NCI-H526 treated with DMSO at 0.1 percent for 48 hours (cell line): ENCODE data around the gene IFNAR2.
"Not testable (repeated sequence)": the region's sequence is repeated elsewhere in the genome, so short reads cannot be mapped to it uniquely, and the experiment has no call there.

Source experiments
- DNase-seq: peaks from one replicate; lab custom pipeline; 2025; lab: John Stamatoyannopoulos, UW

Gene IFNAR2

DNA sequence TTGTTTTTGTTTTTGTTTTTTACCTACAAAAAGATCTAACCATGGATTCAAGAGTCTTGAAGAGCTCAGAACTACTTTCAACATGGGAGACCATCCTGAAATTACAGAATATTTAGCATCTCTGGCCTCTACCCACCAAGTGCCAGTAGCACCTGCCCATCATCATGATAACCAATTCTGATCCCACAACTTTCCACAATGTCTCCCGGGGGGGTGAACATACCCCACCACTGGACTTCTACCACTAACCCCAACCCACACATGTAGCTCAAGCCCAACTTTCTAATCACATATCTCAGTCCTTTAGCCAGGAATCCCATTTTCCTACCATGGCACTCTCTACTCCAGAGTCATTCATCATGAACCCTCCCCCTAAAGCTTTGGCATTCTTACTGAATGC lies 15.7 kb upstream of the IFNAR2 start:
- no peak for DNase-seq

DNA sequence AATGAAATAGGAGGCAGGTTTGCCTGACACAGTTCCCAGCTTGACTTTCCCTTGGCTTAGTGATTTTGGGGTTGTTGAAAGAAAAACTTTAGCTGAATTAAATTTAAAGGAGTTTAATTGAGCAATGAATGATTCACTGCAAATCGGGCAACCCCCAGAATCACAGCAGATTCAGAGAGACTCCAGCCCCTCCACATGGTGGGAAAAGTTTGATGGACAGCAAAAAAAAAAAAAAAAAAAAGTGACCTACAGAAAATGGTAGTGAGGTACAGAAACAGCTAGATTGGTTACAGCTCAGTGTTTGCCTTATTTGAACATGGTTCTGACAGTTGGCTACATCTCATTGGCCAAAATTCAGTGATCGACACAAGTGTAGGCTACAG lies 12.6 kb upstream of the IFNAR2 start:
- no peak for DNase-seq

DNA sequence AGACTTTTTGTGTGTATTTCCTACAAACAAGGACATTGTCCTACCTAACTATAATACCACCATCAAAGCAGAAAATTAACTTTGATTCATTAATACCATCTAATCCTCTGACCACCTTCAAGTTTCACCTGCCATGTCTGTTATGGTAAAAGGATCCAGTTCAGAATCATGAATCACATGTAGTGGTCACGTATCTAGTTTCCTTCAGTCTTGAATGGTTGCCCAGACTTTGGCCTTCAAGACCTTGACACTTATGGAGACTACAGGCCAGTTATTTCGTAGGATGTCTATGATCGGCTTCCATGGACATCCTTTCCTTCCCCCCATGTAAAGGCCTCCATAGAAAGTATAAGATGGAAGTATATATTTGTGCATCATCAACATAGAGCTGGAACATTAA lies 10.4 kb upstream of the IFNAR2 start:
- DNase-seq: no peak

DNA sequence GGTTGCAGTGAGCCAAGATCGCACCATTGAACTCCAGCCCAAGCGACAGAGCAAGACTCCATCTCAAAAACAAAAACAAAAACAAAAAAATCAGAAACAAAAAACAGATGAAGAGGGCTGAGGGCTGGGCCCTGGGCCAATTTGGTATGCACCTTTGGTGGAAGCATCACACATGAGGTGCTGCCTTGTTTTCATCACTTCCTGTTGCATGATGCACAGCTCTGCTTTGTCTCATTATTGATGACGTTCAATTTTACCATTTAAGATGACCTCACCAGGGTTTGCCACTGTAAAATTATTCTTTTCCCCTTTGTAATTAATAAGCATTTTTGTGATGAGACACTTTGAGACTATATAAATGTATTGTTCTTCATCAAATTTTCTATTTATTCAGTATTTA lies 9.8 kb upstream of the IFNAR2 start:
- no peak for DNase-seq

DNA sequence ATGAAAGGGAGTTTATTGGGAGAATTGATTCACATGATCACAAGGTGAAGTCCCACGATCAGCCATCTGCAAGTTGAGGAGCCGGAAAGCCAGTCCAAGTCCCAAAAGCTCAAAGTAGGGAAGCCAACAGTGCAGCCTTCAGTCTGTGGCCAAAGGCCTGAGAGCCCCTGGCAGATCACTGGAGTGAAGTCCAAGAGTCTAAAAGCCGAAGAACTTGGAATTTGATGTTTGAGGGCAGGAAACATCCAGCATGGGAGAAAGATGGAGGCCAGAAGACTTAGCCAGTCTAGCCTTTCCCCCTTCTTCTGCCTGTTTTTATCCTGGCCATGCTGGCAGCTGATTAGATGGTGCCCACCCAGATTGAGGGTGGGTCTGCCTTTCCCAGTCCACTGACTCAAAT lies 4.4 kb upstream of the IFNAR2 start:
- DNase-seq: not testable (repeated sequence)

DNA sequence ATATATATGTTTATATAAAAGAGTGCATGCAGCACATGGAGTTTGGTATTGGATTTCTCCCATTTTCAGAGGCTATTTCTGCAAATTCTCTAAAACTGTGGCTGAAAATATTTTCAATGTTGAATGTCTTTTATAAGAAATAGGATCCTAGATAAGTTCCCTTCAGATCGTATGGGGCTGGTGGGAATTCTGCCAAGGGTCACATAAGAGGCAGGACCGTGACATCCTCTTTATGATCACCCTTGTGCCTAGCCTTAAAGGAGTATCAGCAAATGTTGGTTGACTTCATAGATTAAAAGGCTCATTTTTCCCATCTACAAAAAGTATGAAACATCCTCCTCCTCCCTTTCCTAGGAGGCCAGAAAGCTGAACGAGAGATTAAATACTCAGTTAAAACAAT lies 1.3 kb upstream of the IFNAR2 start:
- no peak for DNase-seq

DNA sequence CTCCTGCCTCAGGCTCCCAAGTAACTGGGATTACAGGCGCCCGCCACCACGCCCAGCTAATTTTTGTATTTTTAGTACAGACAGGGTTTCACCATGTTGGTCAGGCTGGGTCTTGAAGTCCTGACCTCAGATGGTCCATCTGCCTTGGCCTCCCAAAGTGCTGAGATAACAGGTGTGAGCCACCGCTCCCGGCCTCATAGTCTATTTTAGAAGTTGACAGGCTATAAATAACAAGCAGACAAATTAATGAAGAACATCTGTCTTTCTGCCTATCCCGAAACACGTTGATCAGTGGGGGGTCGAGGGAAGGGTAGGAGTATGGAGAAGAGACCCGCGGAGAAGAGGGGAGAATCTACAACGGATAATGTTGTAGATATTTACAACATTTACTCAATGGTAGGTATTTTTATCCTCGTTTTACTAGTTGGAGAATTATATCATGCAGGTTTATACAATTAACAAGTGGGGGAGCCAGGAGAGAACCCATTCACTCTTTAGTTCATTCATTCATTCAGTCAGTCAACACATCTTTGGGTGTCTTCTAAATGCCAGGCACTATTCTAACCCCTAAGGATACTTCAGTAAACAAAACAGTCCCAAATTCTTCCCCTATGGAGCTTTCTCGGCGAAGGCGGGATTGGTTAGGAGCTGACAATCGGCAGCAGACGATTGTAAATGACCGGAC lies 497 bp upstream of the IFNAR2 start:
- DNase-seq: no peak

DNA sequence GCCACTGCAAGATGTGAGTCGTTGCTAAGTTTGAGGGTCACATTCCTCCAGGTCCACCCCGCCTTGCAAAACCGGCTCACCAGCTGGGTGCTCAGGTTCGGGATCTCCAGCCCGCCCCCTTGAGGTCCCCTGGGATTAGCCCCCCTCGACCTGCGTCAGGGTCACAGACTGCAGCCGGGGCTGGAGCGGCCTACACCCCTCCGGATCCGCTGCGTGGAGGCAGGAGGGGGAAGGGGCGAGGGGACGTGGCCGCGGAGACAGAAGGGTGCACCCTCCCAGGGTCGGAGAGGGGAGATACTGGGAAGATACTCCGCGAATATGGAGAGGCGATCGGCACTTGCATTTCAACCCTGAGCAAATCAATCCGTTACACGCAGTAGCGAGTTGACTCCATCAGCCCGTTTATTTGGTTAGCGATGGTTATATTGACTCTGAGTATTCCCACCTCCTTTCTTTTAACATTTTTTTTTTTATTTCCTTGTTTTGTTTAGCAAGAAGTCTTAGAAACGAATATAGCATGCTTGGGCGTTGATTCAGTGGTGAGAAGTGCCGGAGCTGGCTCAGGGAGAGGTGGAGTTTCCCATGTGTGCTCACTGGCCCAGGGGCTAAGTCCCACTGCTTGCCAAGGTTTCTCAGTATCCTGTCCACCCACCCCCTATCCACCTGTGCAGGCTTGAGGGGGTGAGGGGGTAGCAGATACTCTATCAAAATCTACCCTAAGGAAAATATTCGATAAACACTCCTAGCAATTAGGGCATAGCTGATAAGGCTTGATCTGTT lies 997 bp downstream of the IFNAR2 start:
- peak; percentile 18 for DNase-seq

DNA sequence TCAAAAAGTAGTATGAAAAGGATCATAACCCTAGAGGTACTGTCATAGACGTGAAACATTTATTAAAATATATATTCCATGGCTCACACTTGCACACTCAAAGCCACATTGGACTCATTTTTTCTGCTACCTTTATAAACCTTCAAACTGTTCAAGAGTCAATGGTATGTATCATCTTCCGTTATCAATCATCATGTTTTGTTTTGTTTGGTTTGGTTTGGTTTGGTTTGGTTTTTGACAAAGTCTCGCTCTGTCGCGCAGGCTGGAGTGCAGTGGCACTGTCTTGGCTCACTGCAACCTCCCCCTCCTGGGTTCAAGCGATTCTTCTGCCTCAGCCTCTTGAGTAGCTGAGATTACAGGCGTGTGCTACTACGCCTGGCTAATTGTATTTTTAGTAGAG lies 1.8 kb downstream of the IFNAR2 start:
- DNase-seq: no peak

DNA sequence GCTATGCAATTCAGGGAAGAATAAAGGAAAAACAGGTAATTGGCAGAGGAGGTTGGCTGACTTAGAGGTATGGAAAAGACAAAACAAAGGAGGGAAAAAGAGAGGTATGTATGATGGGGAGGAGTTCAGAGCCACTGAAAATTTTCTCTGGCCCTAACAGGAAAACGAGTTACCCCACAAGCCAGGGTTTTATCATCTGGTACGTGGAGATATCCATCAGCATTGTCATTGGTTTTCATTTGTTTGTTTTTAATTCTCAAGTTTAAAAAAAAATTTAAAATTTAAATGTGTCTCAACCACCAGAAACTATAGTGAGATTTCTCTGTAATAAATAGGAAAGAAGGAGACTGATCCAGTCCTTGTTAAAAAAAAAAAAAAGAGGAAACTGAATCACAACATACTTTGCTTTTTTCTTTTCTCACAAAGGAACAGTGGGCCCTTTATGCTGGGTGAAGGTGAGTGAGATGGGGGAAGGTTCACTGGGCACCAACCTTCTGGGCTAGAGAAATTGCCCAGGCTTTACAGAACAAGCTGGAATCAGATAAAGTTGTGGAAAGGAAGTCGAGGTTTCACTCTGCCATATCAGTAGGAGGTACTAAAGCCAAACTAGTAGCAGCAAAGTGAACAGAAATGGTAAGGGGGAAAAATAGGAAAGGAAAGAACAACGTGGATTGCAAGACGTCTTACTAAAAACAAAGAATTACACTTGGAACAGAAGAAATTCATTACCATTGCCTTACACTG lies 2.7 kb downstream of the IFNAR2 start:
- DNase-seq: no peak

DNA sequence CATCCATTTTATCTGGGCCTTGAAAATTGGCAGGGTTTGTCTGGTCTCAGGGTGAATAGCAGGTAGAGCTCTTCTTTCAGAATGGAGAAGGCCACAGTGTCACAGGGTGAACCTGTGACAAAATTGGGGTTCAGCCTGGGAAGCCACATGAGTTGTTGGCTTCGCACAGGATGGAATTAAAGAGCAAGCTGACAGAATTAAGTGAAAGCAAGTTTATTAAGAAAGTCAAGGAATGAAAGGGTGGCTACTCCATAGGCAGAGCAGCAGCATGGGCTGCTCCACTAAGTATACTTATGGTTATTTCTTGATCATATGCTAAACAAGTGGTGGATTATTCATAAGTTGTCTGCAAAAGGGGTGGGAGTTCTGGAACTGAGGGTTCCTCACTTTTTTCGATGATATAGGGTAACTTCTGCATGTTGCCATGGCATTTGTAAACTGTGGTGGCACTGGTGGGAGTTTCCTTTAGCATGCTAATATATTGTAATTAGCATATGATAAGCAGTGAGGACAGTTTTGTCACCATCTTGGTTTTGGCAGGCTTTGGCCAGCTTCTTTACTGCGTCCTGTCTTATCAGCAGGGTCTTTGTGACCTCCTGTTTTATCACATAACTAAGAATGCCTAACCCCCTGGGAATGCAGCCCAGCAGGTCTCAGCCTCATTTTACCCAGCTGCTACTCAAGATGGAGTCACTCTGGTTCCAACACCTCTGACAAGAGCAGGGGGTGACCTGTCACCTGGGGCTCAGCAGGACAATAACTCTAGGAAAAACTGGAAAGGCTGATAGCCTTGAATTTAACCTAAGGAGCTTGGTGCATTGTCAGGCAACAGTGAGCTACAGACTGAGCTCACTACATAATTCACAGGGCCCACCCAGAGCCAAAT lies 5.1 kb downstream of the IFNAR2 start:
- DNase-seq: no peak

DNA sequence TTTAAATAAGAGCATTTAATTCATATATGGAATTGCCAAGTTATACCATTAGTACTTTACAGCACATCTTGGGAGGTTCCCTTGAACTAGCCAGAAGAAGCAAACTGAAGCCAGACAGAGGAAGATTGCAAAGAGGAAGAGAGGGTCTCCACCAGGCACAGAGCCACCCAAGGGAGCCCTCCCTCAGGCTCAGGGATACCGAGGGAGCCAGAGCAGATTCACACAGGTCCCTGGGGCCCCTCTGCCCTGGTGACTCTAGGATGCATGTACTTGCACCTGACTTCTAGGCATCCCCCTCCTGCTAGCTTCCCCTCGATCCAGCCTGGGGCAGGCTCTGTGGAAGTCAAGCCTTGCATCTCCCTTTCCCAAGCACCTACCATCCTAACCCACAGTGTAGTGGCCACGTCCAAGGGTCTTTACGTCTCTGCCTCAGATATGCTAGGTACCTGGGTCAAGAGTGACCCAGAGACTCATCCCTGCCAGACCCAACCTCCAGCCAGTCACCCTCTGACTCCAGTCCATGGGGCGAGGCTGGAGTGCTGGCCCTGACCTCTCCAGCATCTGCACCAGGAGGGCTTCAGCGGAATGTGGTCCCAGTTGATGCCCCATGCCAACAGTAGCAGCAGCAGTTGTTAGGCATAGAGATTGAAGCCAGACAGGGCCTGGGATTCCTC lies 6.4 kb downstream of the IFNAR2 start:
- DNase-seq: no peak

DNA sequence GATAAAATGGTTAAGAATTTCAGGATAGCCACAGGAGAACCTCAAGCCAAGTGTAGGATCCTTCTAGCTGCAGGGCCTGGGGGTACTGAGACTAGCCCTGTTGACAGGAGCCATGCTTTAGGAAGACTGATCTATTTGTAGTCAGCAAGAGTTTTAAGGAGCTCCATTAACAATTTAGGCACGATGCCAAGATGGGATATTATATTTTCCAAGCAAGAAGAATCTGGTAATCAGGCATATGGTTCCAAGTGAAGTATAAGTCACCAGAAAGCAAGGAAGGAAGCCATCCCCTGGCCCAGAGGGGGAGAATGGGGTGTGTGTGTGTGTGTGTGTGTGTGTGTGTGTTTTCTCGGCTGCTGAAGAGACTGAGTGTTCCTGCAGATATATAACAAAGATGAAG lies 7.0 kb downstream of the IFNAR2 start:
- no peak for DNase-seq

DNA sequence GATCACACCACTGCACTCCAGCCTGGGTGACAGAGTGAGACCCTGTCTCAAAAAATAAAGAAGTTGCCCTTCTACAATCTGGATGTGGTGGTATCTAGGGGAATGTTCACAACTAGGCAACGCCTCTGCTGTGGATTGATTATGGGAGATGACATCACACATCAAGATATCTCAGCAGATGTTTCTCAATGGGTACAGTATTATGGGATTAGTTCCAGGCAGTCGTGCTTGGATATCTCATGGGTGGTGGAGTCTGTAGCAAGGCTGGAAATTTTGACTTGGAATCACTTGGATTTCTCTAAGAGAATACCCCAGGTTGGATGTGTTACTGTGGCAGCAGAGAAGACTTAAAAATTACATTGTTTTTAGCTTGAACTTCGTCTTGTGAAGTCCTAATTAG lies 7.7 kb downstream of the IFNAR2 start:
- DNase-seq: no peak

DNA sequence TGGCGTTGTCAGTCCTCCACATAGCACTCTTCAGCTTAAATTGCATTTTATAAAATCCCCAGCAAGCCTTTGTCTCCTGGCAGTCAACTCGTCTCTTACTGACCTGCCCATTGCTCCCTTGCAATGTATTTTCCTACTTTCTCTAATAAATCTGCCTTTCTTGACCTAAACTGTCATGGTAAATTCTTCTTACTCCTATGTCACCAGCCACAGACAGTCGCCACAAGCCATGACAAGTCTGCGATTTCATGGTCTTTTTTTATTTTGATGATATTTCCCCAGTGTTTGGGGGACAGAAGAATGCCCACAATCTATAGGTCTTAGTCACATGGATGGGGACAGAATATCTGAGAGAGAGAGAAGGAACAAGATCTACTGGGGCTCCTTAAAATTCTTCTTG lies 8.4 kb downstream of the IFNAR2 start:
- no peak for DNase-seq

DNA sequence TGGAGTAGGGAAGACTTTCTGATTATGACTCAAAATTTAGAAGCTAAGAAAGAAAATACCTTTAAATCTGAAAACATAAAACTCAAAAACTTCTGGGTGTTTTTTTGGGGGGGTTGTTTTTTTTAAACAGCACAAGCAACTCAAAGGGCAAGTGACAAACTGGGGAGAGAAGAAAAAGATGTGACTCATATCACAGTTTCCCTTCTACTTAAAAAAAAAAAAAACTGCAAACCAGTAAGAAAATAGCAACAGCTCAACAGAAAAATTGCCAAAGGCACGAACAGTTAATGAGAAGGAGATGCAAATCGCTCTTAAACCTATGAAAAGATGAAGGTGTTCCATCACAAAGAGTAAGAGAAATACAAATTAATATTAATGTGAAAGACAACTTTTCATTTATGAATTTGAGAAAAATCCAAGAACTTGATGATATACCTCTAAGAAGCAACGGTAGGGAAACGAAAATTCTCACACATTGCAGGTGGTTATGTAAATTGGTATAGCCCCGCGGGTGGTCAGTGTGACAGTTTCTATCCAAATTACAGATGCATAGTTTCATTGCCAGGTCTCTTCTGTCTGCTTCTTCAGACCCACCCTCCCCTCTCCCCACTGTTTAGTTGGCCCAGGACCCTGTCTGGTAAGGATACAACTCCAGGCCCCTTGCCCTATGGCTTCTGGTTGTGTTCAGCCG lies 9.0 kb downstream of the IFNAR2 start:
- peak; percentile 10 for DNase-seq

DNA sequence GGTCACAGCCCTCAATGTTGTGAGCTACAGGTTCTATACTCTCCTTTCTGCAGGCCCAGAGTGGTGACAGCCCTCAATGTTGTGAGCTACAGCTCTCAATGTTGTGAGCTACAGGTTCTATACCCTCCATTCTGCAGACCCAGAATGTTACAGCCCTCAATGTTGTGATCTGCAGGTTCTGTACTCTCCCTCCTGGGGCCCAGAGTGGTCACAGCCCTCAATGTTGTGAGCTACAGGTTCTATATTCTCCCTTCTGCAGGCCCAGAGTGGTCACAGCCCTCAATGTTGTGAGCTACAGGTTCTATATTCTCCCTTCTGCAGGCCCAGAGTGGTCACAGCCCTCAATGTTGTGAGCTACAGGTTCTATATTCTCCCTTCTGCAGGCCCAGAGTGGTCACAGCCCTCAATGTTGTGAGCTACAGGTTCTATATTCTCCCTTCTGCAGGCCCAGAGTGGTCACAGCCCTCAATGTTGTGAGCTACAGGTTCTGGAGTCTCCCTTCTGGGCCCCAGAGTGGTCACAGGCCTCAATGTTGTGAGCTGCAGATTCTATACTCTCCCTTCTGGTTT lies 9.9 kb downstream of the IFNAR2 start:
- DNase-seq: not testable (repeated sequence)

DNA sequence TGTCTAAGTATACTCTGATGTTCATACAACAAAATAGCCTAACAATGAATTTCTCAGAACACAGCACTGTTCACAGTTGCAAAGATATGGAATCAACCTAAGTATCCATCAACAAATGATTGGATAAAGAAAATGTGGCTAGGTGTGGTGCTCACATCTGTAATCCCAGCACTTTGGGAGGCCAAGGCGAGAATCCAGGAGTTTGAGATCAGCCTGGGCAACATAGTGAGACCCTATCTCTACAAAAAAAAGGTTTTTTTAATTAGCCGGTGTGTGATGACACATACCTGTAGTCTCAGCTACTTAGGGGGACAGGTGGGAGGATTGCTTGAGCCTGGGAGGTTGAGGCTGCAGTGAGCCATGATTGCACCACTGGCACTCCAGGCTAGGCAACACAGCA lies 10.7 kb downstream of the IFNAR2 start:
- no peak for DNase-seq

DNA sequence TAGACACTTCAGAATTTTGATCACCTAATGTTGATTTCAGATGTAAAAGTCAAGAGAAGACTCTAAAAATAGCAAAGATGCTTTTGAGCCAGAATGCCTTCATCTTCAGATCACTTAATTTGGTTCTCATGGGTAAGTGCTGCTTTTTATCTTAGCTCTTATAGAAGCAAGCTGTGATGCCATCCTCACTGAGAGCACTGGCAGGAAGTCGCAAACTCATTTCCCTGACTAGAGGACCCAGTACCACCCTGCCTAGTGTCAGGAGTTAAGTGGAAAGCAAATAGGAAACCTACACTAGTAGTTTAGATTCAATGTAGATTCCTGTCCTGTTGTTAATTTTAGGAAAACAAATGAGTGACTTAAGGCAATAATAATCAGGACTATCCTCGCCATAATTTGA lies 12.1 kb downstream of the IFNAR2 start:
- no peak for DNase-seq

DNA sequence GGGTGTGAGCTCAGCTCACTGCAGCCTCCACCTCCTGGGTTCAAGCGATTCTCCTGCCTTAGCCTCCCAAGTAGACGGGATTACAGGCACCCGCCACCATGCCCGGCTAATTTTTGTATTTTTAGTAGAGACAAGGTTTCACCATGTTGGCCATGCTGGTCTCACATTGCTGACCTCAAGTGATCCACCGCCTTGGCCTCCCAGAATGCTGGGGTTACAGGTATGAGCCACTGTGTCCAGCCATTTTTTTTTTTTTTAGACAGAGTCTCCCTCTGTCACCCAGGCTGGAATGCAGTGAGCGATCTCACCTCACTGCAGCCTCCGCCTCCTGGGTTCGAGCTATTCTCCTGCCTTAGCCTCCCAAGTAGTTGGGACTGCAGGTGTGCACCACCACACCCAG lies 13.1 kb downstream of the IFNAR2 start:
- not testable (repeated sequence) for DNase-seq
